Measurements from ENCODE around the gene KLKB1.

KLKB1 gene

GRCh38 chr4:186307497-186307896, 80.2 kb downstream of the KLKB1 start:
- Histone ChIP-seq H3K36me3 (ENCODE audit: control insufficient read depth in 4 of 4, insufficient read depth in 4 of 4, low read length in 3 of 4) (no peaks in the 10 kb centered on the region), H3K4me3 (ENCODE audit: control insufficient read depth in 1 of 7, extremely low read depth in 1 of 7, insufficient read depth in 4 of 7, low read depth in 2 of 7, low read length in 6 of 7) (no peak overlapping the region), H3K27me3 (replicated peaks in 2 of 5; ENCODE audit: control insufficient read depth in 4 of 5, insufficient read depth in 5 of 5, low read length in 4 of 5) (peaks cover 0 to 7% (median 2%) of the 10 kb centered on the region in 5 experiments), H3K27ac (ENCODE audit: insufficient read depth in 1 of 2, low read depth in 1 of 2, low read length in 2 of 2, poor library complexity in 1 of 2, severe bottlenecking in 2 of 2) (no peak overlapping the region), H3K4me1 (ENCODE audit: control extremely low read depth in 1 of 4, control insufficient read depth in 4 of 4, insufficient read depth in 4 of 4, low read length in 3 of 4) (no peaks in the 10 kb centered on the region), H3K9me3 (ENCODE audit: control extremely low read depth in 1 of 5, control insufficient read depth in 4 of 5, insufficient read depth in 2 of 5, low read depth in 1 of 5, low read length in 4 of 5) (no peaks in the 10 kb centered on the region)
- ChIA-PET CTCF (interaction anchor here (1.0 to 1.3 kb wide), 2 partner anchors 8 to 12 kb away, joined by 3 read pairs; no protein-coding TSS in a partner anchor), POLR2A (no interaction called here)
- DNase-seq: no peak
- no CpG with 5 or more reads among the region's 4 CpGs for WGBS (ENCODE audit: insufficient coverage)

- no peak for DNase-seq
- Histone ChIP-seq H3K27ac (ENCODE audit: insufficient read depth in 1 of 2, low read depth in 1 of 2, low read length in 2 of 2, poor library complexity in 1 of 2, severe bottlenecking in 2 of 2) (no peak overlapping the region), H3K4me1 (ENCODE audit: control extremely low read depth in 1 of 4, control insufficient read depth in 4 of 4, insufficient read depth in 4 of 4, low read length in 3 of 4) (no peaks in the 10 kb centered on the region), H3K9me3 (ENCODE audit: control extremely low read depth in 1 of 5, control insufficient read depth in 4 of 5, insufficient read depth in 2 of 5, low read depth in 1 of 5, low read length in 4 of 5) (no peaks in the 10 kb centered on the region), H3K36me3 (ENCODE audit: control insufficient read depth in 4 of 4, insufficient read depth in 4 of 4, low read length in 3 of 4) (no peaks in the 10 kb centered on the region), H3K4me3 (ENCODE audit: control insufficient read depth in 1 of 7, extremely low read depth in 1 of 7, insufficient read depth in 4 of 7, low read depth in 2 of 7, low read length in 6 of 7) (no peak overlapping the region), H3K27me3 (replicated peaks in 2 of 5; ENCODE audit: control insufficient read depth in 4 of 5, insufficient read depth in 5 of 5, low read length in 4 of 5) (peaks cover 0 to 7% (median 2%) of the 10 kb centered on the region in 5 experiments)
- ChIA-PET CTCF (interaction anchor here (1.0 kb wide), 1 partner anchor 12 kb away, joined by 3 read pairs; no protein-coding TSS in a partner anchor), POLR2A (no interaction called here)
- 84% methylated on average over 3 of the region's 3 CpGs for WGBS (ENCODE audit: insufficient coverage)
Observed at GRCh38 chr4:186307916-186308315, 80.6 kb downstream of the KLKB1 start.
